ENCODE measurements around the gene IL20RB. TPM values are rescaled to one million over a fixed set of nuclear protein-coding genes. Genes with fewer than 3 reads are reported as not detected.

IL20RB gene
- total and polyA plus RNA-seq, 2 of the 13 experiments (the other 11 are each of a cell fraction or from before 2014, with no cell fraction given) = 0.22 to 0.32 TPM

- intact Hi-C loops (cut with micrococcal nuclease; ENCODE audit: unreplicated experiment) (no loop called here), in situ Hi-C loops (cut with HindIII; ENCODE audit: extremely low pct_ligation_motif_present, low pct_unique_long_range_greater_than_20kb) (no loop called here)
- no peak overlapping the region for H3K4me3 ChIP-seq (replicated peaks in 1 of 3; ENCODE audit: insufficient read depth in 1 of 3, low read depth in 2 of 3, low read length in 3 of 3)
- no peak overlapping the region for H3K27ac ChIP-seq (ENCODE audit: extremely low read length, insufficient read depth, low read length)
- 100% methylated on average over 1 of the region's 1 CpG for WGBS (ENCODE audit: low lambda C conversion rate)
- ChIA-PET CTCF (ENCODE audit: low intra/inter-chr PET ratio, low total read pairs) (no interaction called here), POLR2A (no interaction called here)
- peaks cover 22% of the 10 kb centered on the region; the same call in 1 of the 2 replicates for H3K4me1 ChIP-seq (ENCODE audit: insufficient read depth, low read length)
- peaks cover 3% of the 10 kb centered on the region; the same call in 1 of the 2 replicates for H4K20me1 ChIP-seq (ENCODE audit: insufficient read depth, low read length)
- H3K4me2 ChIP-seq (ENCODE audit: low read depth, low read length) = no peak overlapping the region
- H3K9ac ChIP-seq (ENCODE audit: insufficient read depth, low read depth, low read length) = no peak overlapping the region
- H2AFZ ChIP-seq (ENCODE audit: low read length) = no peak overlapping the region
- ATAC-seq = no peak
- no peak for DNase-seq (ENCODE audit: low spot score)
- H3K27me3 ChIP-seq (ENCODE audit: control insufficient read depth in 1 of 2, insufficient read depth in 2 of 2, low read length in 2 of 2) = no peaks in the 10 kb centered on the region
- no TSS peak for BruUV-seq (replicated peaks)
- no peak for FAIRE-seq
- TF ChIP-seq ISX (CRISPR knock-in tag; conservative IDR thresholded peaks at IDR 0.05) = no peak
- no peak for TF ChIP-seq ZMYM4 (CRISPR knock-in tag; IDR thresholded peaks at IDR 0.05)
- no peak for TF ChIP-seq PCBP2 (optimal IDR thresholded peaks at IDR 0.05; ENCODE audit: low read depth, low read length, poor library complexity, severe bottlenecking)
- no peak for TF ChIP-seq DBP (CRISPR knock-in tag; IDR thresholded peaks at IDR 0.05; ENCODE audit: not compliant biosample characterization)
- TF ChIP-seq TGIF2 (CRISPR knock-in tag; IDR thresholded peaks at IDR 0.05) = no peak
- TF ChIP-seq MXD3 (CRISPR knock-in tag; IDR thresholded peaks at IDR 0.05) = no peak
- peaks cover 29% of the 10 kb centered on the region for H3K79me2 ChIP-seq (ENCODE audit: insufficient read depth, low read length)
- H3K9me3 ChIP-seq (ENCODE audit: low read length) = 0 out of 2 replicates have a peak, but pooled peaks cover 8% of the 10 kb centered on the region
- H3K36me3 ChIP-seq (replicated peaks in 1 of 2; ENCODE audit: control insufficient read depth in 1 of 2, insufficient read depth in 2 of 2, low read length in 2 of 2) = peaks cover 0 to 5% of the 10 kb centered on the region in 2 experiments; a peak in 1 of 5 replicates
Observed at GRCh38 chr3:136937175-136937574, 20.6 kb upstream of the IL20RB start.

GRCh38 chr3:136937851-136938250, 19.9 kb upstream of the IL20RB start:
- FAIRE-seq (no peak), DNase-seq (ENCODE audit: low spot score) (no peak), ATAC-seq (no peak)
- Histone ChIP-seq H3K27ac (ENCODE audit: extremely low read length, insufficient read depth, low read length) (no peak overlapping the region), H4K20me1 (ENCODE audit: insufficient read depth, low read length) (peaks cover 3% of the 10 kb centered on the region; the same call in 1 of the 2 replicates), H3K4me2 (ENCODE audit: low read depth, low read length) (no peak overlapping the region), H3K9ac (ENCODE audit: insufficient read depth, low read depth, low read length) (no peak overlapping the region), H3K27me3 (ENCODE audit: control insufficient read depth in 1 of 2, insufficient read depth in 2 of 2, low read length in 2 of 2) (no peaks in the 10 kb centered on the region), H3K4me1 (ENCODE audit: insufficient read depth, low read length) (peaks cover 22% of the 10 kb centered on the region; the same call in 1 of the 2 replicates), H3K4me3 (replicated peaks in 1 of 3; ENCODE audit: insufficient read depth in 1 of 3, low read depth in 2 of 3, low read length in 3 of 3) (no peak overlapping the region), H3K79me2 (ENCODE audit: insufficient read depth, low read length) (peaks cover 35% of the 10 kb centered on the region), H3K36me3 (replicated peaks in 1 of 2; ENCODE audit: control insufficient read depth in 1 of 2, insufficient read depth in 2 of 2, low read length in 2 of 2) (peaks cover 0 to 5% of the 10 kb centered on the region in 2 experiments; a peak in 1 of 5 replicates), H2AFZ (ENCODE audit: low read length) (no peak overlapping the region), H3K9me3 (ENCODE audit: low read length) (0 out of 2 replicates have a peak, but pooled peaks cover 8% of the 10 kb centered on the region)
- in situ Hi-C loops (cut with HindIII; ENCODE audit: extremely low pct_ligation_motif_present, low pct_unique_long_range_greater_than_20kb) = no loop called here
- BruUV-seq (replicated peaks) = no TSS peak
- POLR2A ChIA-PET = interaction anchor here (1.0 kb wide), 1 partner anchor 76 kb away, joined by 3 read pairs; the partner anchor contains the start of gene NCK1
- CTCF ChIA-PET (ENCODE audit: low intra/inter-chr PET ratio, low total read pairs) = no interaction called here
- intact Hi-C loops (cut with micrococcal nuclease; ENCODE audit: unreplicated experiment) = no loop called here
- 85% methylated on average over 2 of the region's 2 CpGs for WGBS (ENCODE audit: low lambda C conversion rate)
- TF ChIP-seq ZNF609 (CRISPR knock-in tag; IDR thresholded peaks at IDR 0.05; ENCODE audit: borderline replicate concordance) (no peak), ELF4 (CRISPR knock-in tag; IDR thresholded peaks at IDR 0.05; ENCODE audit: borderline replicate concordance) (no peak), ZFP36 (IDR thresholded peaks at IDR 0.05; ENCODE audit: borderline replicate concordance, low read depth, low read length, partially characterized antibody) (no peak), ZNF225 (CRISPR knock-in tag; IDR thresholded peaks at IDR 0.05) (no peak), FOXA1 (IDR thresholded peaks at IDR 0.05) (no peak), FOXA1 (CRISPR knock-in tag; IDR thresholded peaks at IDR 0.05) (no peak), GTF2F1 (IDR thresholded peaks at IDR 0.05; ENCODE audit: low read length) (no peak), ETV6 (CRISPR knock-in tag; conservative IDR thresholded peaks at IDR 0.05) (no peak)

All from HepG2 (cell line).